Retinal pigment epithelial cell (primary cell): ENCODE results near the gene SPART.
A peak's percentile ranks its signal among the peaks of the same experiment; 100 is the strongest.
"Not testable (repeated sequence)": the region's sequence is repeated elsewhere in the genome, so short reads cannot be mapped to it uniquely, and the experiment has no call there.

Experiments used
- DNase-seq: peaks from one replicate; pipeline ENCODE4 v3.0.0-alpha.2; 2010; ENCODE audit warnings: low read depth
- H3K4me3 ChIP-seq: 2 replicates; pipeline ENCODE4 v1.5.1; 2011; ENCODE audit warnings: mild to moderate bottlenecking, low read length, control low read depth, moderate library complexity
- CTCF ChIP-seq: conservative IDR thresholded peaks from 2 replicates; pipeline ENCODE4 v1.5.1; 2011; ENCODE audit warnings: low read depth, low read length, control low read depth, inconsistent platforms

SPART gene

DNA sequence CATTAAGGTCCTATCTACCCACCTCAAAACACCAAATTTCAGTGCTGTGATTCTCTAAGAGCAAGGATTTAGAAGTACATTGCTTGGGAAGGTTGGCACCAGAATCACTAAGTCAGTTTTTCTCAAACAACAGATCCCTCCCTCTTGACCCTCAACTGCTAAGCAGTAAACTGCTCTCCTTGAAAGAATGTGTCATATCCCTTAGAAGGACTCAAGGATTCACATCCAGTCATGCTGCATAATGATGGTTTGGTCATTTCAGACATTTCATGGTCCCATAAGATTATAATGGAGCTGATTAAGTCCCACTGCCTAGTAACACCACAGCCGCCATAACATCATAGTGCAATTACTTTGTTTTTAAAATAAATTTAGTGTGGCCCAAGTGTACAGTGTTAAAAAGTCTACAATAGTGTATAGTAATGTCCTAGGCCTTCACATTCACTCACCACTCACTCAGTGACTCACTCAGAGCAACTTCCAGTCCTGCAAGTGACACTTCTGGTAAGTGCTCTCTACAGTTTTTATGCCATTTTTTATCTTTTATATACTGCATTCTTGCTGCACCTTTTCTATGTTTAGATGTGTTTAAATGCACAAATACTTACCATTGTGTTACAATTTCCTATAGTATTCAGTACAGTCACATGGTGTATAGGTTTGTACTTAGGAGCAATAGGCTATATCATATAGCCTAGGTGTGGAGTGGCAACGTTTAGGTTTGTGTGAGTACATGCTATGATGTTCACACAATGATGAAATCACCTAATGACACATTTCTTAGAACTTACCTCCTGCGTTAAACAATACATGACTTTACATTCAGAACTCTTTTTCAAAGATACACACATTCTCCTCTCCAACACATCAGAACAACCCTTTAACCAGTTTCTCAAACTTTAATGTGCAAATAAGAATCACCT is 32.9 kb downstream of the SPART start:
- no peak for TF ChIP-seq CTCF
- H3K4me3 ChIP-seq: no peak overlapping the region
- no peak for DNase-seq

GRCh38 chr13:36310417-36311108 is 35.6 kb downstream of the SPART start:
- no peak overlapping the region for H3K4me3 ChIP-seq
- no peak for DNase-seq
- TF ChIP-seq CTCF: no peak

DNA sequence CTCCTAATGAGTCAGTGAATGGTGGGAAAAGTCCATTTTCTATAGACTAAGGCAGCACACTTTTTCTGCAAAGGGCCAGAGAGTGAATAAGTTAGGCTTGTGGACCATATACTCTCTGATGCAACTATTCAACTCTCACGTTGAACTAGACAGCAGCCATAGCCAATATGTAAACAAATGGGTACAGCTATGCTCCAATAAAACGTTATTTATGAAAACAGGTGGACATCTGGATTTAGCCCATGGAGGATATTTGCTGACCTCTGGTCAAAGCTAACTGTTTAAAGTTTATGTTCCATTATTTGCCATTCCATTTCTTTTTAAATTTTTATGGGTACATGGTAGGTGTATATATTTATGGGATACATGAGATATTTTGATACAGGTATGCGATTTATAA is 43.9 kb downstream of the SPART start:
- H3K4me3 ChIP-seq: no peak overlapping the region
- TF ChIP-seq CTCF: no peak
- DNase-seq: no peak

DNA sequence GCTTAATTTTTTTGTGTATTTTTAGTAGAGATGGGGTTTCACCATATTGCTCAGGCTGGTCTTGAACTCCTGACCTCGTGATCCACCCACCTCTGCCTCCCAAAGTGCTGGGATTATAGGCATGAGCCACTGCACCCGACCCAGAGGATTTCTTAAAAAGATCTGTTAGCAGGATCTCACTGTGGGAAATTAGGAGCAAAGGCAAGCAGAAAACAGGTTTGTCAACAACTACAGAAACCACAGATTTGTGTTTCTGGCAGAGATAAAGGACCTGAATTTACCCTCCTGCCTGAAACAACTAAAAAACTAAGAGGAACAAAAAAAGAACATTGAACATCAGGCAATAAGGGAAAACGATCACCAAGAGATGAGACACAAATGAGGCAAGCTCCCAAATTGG is 46.7 kb downstream of the SPART start:
- DNase-seq, H3K4me3 ChIP-seq: not testable (repeated sequence)

- peak overlapping the region; percentile 75 for H3K4me3 ChIP-seq
These were observed 47.6 kb downstream of the SPART start for GRCh38 chr13:36298535-36299068.

GRCh38 chr13:36297366-36298338 is 48.5 kb downstream of the SPART start, which contains the start of gene CCDC169:
TSS of gene CCDC169 (minus strand) at chr13:36297814. CDS start at chr13:36297719, 95 bp downstream.
- peak within 1 kb of the TSS; percentile 75 for H3K4me3 ChIP-seq
- DNase-seq: peak; percentile 40
- no peak for TF ChIP-seq CTCF

More at GRCh38 chr13:36298535-36299068, 47.6 kb downstream of the SPART start:
- DNase-seq: peak; percentile 26
- TF ChIP-seq CTCF: no peak
